Stimulated activated memory B cell treated with anti-CD40 and anti-IgM and Interleukin-4, amounts not matched to agents 10 μg/mL and 1 μg/mL and 100 μg/mL, for 72 hours (primary cell): ENCODE results near the gene RPS6KA4.

ENCODE experiments used
- ATAC-seq: fragments of 150-1000 bp; cut with Tn5 transposase; 2 replicates; pipeline ENCODE4 v1.10.0; 2021
- H3K27ac Mint-ChIP-seq: one replicate; pipeline ENCODE4 v1.8.0; 2022; ENCODE audit warnings: mild to moderate bottlenecking, mixed read lengths
- H3K27me3 Mint-ChIP-seq: one replicate; pipeline ENCODE4 v1.8.0; 2022; ENCODE audit warnings: mixed read lengths
- H3K36me3 Mint-ChIP-seq: one replicate; pipeline ENCODE4 v1.8.0; 2022; ENCODE audit warnings: mixed read lengths
- H3K4me1 Mint-ChIP-seq: one replicate; pipeline ENCODE4 v1.8.0; 2022; ENCODE audit warnings: mixed read lengths
- H3K4me3 Mint-ChIP-seq: one replicate; pipeline ENCODE4 v1.8.0; 2022; ENCODE audit warnings: mild to moderate bottlenecking, moderate library complexity, mixed read lengths
- H3K9me3 Mint-ChIP-seq: one replicate; pipeline ENCODE4 v1.8.0; 2022; ENCODE audit warnings: mixed read lengths

RPS6KA4 gene

GRCh38 chr11:64382047-64382446 lies 23.1 kb downstream of the RPS6KA4 start:
- no peak for ATAC-seq
- Mint-ChIP-seq H3K27ac (no peak overlapping the region), H3K4me1 (peaks cover 17% of the 10 kb centered on the region), H3K27me3 (no peaks in the 10 kb centered on the region), H3K9me3 (no peaks in the 10 kb centered on the region), H3K4me3 (no peak overlapping the region), H3K36me3 (no peaks in the 10 kb centered on the region)

DNA sequence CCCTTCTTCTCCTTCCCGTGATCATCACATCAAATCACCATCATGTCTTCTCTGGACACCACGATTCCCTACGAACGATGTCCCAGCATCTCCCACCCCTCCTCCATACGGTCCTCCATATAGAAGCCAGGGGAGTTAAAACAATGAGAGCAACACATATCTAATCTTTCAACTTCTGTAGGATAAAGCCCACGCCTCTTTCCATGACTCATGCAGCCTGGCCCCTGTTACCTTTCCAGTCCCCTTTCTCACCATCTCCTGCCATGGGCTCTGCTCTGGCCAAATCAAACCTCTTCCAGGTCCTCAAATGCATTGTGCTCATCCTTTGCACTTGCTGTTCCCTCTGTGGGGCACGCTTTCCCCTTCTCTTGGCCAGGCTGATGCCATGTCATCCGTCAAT lies 23.6 kb downstream of the RPS6KA4 start:
- no peak overlapping the region for H3K27ac Mint-ChIP-seq
- H3K27me3 Mint-ChIP-seq, result no peaks in the 10 kb centered on the region
- H3K4me3 Mint-ChIP-seq, result no peak overlapping the region
- no peak for ATAC-seq
- no peaks in the 10 kb centered on the region for H3K9me3 Mint-ChIP-seq
- no peaks in the 10 kb centered on the region for H3K36me3 Mint-ChIP-seq
- H3K4me1 Mint-ChIP-seq, result peaks cover 18% of the 10 kb centered on the region

GRCh38 chr11:64383580-64383979 lies 24.6 kb downstream of the RPS6KA4 start:
- Mint-ChIP-seq H3K36me3 (no peaks in the 10 kb centered on the region), H3K4me3 (no peak overlapping the region), H3K9me3 (no peaks in the 10 kb centered on the region), H3K27ac (no peak overlapping the region), H3K27me3 (no peaks in the 10 kb centered on the region), H3K4me1 (peaks cover 18% of the 10 kb centered on the region)
- ATAC-seq, result no peak

DNA sequence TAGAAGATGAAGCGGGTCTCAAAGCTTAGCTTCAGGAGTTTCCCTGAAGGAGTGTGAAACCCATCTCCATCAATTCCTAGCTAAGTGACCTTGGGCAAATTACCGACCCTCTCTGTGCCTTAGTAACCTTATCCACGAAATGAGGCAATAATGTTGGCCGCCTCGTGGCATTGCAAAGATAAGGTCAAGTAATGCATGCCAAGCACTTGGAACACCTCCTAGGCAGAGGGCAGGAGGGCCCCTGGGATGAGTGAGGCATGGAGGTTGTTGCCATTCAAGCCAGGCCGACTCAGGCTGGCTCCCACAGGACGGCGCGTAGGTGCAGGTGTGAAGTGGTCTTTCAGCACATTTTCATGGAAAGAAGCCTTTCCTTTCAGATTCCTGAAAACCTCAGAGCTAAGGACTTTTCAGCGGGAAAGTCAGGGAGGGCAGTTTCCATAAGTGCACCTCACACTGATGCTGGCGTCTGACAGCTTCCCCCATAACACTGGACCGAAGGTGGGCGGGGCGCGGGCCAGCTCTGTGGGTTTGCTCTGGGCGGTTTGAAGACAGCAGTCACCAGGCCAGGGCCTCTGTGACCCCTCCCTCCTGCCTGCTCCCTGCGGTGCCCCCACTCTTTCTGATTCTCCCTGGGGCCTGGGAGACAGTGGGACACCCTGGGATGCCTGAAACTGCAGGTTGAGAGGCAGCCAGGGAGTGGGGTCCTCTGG lies 25.2 kb downstream of the RPS6KA4 start:
- Mint-ChIP-seq H3K36me3 (no peaks in the 10 kb centered on the region), H3K27me3 (peaks cover 3% of the 10 kb centered on the region), H3K4me3 (no peak overlapping the region), H3K27ac (no peak overlapping the region), H3K4me1 (peaks cover 18% of the 10 kb centered on the region), H3K9me3 (no peaks in the 10 kb centered on the region)
- ATAC-seq, result no peak

- Mint-ChIP-seq H3K4me1 (peaks cover 18% of the 10 kb centered on the region), H3K9me3 (peaks cover 3% of the 10 kb centered on the region), H3K27ac (peak overlapping the region; percentile 28), H3K36me3 (peaks cover 6% of the 10 kb centered on the region), H3K4me3 (no peak overlapping the region), H3K27me3 (peaks cover 14% of the 10 kb centered on the region)
- peak; percentile 47 for ATAC-seq
Measured at GRCh38 chr11:64384981-64385944, 26.3 kb downstream of the RPS6KA4 start.

GRCh38 chr11:64385945-64386704 lies 27.2 kb downstream of the RPS6KA4 start:
- no peak for ATAC-seq
- H3K4me3 Mint-ChIP-seq, result no peak overlapping the region
- peaks cover 14% of the 10 kb centered on the region for H3K27me3 Mint-ChIP-seq
- peaks cover 18% of the 10 kb centered on the region for H3K4me1 Mint-ChIP-seq
- H3K36me3 Mint-ChIP-seq, result peaks cover 6% of the 10 kb centered on the region
- peaks cover 3% of the 10 kb centered on the region for H3K9me3 Mint-ChIP-seq
- H3K27ac Mint-ChIP-seq, result peak overlapping the region; percentile 28

GRCh38 chr11:64387916-64388315 lies 29.0 kb downstream of the RPS6KA4 start:
- no peak for ATAC-seq
- H3K4me3 Mint-ChIP-seq, result no peak overlapping the region
- H3K4me1 Mint-ChIP-seq, result peaks cover 18% of the 10 kb centered on the region
- peaks cover 3% of the 10 kb centered on the region for H3K9me3 Mint-ChIP-seq
- peaks cover 6% of the 10 kb centered on the region for H3K36me3 Mint-ChIP-seq
- peaks cover 23% of the 10 kb centered on the region for H3K27me3 Mint-ChIP-seq
- no peak overlapping the region for H3K27ac Mint-ChIP-seq

DNA sequence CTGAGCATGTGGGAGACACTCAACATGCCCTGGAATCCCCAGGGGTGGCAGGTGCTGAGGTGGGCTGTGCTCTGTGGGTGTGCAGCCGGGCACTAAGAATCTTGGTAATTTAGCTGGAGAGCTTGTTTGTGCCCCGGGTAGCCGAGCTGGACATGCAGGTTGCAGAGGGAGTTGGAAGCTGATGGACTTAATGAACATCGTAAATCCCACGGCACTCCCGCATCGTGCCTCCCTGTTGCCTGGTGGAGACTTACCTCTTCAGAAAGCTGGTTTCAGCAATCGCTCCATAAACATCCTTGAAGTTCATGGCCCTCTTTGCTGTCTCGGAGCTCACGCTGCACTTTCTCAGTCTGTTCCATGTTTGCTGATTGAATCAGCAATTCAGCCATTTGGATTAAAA lies 29.9 kb downstream of the RPS6KA4 start:
- Mint-ChIP-seq H3K27me3 (peaks cover 24% of the 10 kb centered on the region), H3K4me1 (peaks cover 18% of the 10 kb centered on the region), H3K36me3 (peaks cover 6% of the 10 kb centered on the region), H3K9me3 (peaks cover 3% of the 10 kb centered on the region), H3K27ac (no peak overlapping the region), H3K4me3 (no peak overlapping the region)
- no peak for ATAC-seq

DNA sequence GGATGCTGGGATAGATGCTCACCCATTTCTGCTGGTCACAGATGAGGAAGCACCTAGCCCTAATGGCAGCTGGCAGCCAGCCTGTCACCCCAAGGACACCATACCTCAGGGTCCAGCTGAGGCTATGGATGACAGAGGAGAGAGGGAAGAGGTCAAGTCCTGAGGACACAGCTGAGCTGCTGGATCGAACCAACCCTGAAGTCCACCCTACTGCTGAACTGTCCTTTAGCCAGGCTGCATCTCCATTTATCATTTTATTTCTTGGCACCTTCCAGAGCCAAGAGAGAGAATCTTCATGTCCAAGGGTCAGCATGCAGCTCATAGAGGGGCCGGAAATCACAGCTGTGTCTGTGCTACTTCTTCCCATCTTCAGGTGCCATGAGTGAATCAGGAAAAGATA lies 30.9 kb downstream of the RPS6KA4 start:
- no peak overlapping the region for H3K27ac Mint-ChIP-seq
- H3K9me3 Mint-ChIP-seq, result peaks cover 3% of the 10 kb centered on the region
- peaks cover 18% of the 10 kb centered on the region for H3K4me1 Mint-ChIP-seq
- H3K27me3 Mint-ChIP-seq, result peaks cover 32% of the 10 kb centered on the region
- H3K4me3 Mint-ChIP-seq, result no peak overlapping the region
- ATAC-seq, result no peak
- H3K36me3 Mint-ChIP-seq, result peaks cover 6% of the 10 kb centered on the region

- Mint-ChIP-seq H3K4me1 (peaks cover 14% of the 10 kb centered on the region), H3K36me3 (peaks cover 6% of the 10 kb centered on the region), H3K4me3 (no peak overlapping the region), H3K27me3 (peaks cover 39% of the 10 kb centered on the region), H3K9me3 (peaks cover 3% of the 10 kb centered on the region), H3K27ac (no peak overlapping the region)
- no peak for ATAC-seq
Measured at GRCh38 chr11:64390558-64390957, 31.6 kb downstream of the RPS6KA4 start.

DNA sequence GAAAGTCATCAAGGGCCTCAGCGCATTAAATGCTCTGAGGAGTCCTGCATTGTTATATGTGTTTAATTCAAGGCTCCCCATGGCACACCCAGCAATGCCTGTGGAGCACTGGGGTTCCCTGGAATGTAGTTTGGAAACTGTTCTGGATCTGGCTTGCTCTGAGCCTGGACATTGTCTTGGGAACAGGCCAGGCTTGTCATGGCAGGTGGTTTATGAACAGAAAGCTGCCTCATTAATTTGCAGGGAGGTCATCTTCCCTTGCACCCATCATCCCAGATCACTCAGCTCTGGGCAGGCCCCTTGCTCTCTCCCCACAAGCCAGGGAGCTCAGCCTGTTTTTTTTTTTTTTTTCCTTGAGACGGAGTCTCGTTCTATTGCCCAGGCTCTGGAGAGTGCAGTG lies 32.9 kb downstream of the RPS6KA4 start:
- ATAC-seq, result no peak
- H3K27ac Mint-ChIP-seq, result no peak overlapping the region
- no peak overlapping the region for H3K4me3 Mint-ChIP-seq
- peaks cover 52% of the 10 kb centered on the region for H3K27me3 Mint-ChIP-seq
- H3K9me3 Mint-ChIP-seq, result peaks cover 3% of the 10 kb centered on the region
- peaks cover 6% of the 10 kb centered on the region for H3K36me3 Mint-ChIP-seq
- H3K4me1 Mint-ChIP-seq, result peaks cover 3% of the 10 kb centered on the region

GRCh38 chr11:64395545-64396078 lies 36.6 kb downstream of the RPS6KA4 start:
- Mint-ChIP-seq H3K4me3 (no peak overlapping the region), H3K27me3 (peaks cover 53% of the 10 kb centered on the region), H3K4me1 (no peaks in the 10 kb centered on the region), H3K9me3 (no peaks in the 10 kb centered on the region), H3K27ac (no peak overlapping the region), H3K36me3 (no peaks in the 10 kb centered on the region)
- no peak for ATAC-seq

DNA sequence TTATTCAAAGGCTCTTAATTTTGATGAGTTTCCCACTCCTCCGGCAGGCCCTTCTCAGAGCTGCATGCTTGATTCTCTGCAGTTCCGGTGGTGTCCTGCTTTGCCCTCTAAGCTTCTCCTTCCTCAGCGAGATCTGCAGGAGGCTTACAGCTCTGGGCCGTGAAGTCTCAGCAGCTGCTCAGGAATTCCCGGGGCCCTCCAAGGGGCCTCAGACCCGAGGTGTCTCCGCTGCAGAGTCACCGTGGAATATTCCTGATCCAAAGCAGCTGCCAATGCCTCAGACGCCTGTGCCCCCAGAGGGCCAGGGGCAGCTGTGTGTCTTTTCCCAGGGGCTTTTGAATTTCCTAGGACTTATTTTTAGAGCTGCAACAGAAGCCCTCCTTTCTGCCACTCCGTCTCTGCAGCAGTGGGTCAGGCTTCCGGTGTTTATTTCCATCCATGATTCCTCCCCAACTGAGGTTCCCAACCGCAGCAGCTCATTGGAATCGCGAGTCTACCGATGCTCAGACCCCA lies 37.2 kb downstream of the RPS6KA4 start:
- no peak overlapping the region for H3K4me3 Mint-ChIP-seq
- H3K27me3 Mint-ChIP-seq, result peaks cover 59% of the 10 kb centered on the region
- no peaks in the 10 kb centered on the region for H3K9me3 Mint-ChIP-seq
- no peak for ATAC-seq
- no peaks in the 10 kb centered on the region for H3K36me3 Mint-ChIP-seq
- H3K27ac Mint-ChIP-seq, result no peak overlapping the region
- H3K4me1 Mint-ChIP-seq, result no peaks in the 10 kb centered on the region

GRCh38 chr11:64400102-64400501 lies 41.1 kb downstream of the RPS6KA4 start:
- Mint-ChIP-seq H3K9me3 (peaks cover 6% of the 10 kb centered on the region), H3K27me3 (peaks cover 60% of the 10 kb centered on the region), H3K36me3 (no peaks in the 10 kb centered on the region), H3K4me3 (no peak overlapping the region), H3K27ac (no peak overlapping the region), H3K4me1 (no peaks in the 10 kb centered on the region)
- no peak for ATAC-seq

- Mint-ChIP-seq H3K9me3 (peaks cover 6% of the 10 kb centered on the region), H3K4me1 (no peaks in the 10 kb centered on the region), H3K36me3 (no peaks in the 10 kb centered on the region), H3K27ac (no peak overlapping the region), H3K27me3 (peaks cover 55% of the 10 kb centered on the region), H3K4me3 (no peak overlapping the region)
- no peak for ATAC-seq
Measured at GRCh38 chr11:64400667-64401066, 41.7 kb downstream of the RPS6KA4 start.
